HuH-7 (cell line): ENCODE measurements around the gene BCL6B.

ENCODE experiments used
- DNase-seq: peaks from one replicate; pipeline ENCODE4 v3.0.0; 2011; ENCODE audit warnings: low spot score

BCL6B gene

DNA sequence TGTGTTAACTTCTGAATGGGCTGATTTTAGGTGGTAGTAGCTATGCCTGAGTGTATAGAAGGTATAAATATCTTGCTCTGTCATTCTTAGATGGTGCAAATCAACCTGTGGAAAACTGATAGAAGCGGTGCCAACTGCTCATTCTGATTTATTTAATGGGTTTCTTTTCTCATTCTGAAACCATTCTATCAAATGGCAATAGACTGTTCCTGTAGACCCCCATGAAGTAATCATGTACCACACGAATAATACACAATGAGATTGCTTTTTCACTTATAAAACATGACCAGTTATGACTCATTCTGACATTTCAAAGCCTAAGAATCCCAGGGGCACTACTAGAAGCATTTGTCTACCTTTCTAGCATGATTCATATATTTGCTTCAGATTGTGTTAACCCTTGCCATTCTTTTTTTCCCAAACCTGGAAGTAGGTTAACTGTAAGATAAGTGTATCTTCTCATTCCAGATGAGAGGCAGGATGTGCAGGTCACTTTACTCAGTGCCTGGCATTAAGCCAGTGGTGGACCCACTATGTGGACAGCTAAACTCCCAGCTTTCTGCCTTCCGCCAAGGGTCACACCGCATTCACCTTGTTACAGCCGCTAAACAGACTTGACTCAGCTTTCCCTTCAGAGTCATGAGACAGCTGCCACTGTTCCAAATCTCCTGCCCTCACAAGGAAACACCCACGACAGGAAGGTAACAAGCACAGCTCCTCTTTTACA lies 37.5 kb downstream of the BCL6B start:
- no peak for DNase-seq

DNA sequence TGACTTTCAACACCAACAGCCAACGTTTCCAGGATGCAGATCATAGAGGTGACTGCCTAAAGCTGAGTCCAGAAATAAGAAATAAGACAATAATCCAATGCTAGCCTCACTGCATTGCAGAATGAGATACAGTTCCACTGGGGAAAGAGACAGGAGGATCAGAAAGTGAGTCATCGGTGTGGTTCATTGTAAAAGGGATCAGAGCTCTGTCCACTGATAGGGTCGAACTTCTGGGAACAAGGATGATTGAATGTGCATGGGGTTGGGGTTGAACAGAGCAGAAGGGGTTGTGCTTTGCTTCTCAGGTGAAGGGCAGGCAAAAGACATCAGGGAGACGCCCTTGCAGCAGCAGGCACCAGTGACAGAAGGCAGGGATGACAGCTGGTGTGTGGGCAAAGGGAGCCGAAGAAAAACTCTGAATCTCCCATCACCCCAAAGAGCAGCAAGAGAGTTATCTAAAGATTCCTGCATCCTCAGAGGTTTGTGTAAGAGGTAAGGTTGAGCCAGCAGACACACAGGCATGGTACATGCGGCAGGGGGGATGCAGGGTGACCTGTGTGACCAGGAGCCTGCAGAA lies 40.8 kb downstream of the BCL6B start:
- no peak for DNase-seq

DNA sequence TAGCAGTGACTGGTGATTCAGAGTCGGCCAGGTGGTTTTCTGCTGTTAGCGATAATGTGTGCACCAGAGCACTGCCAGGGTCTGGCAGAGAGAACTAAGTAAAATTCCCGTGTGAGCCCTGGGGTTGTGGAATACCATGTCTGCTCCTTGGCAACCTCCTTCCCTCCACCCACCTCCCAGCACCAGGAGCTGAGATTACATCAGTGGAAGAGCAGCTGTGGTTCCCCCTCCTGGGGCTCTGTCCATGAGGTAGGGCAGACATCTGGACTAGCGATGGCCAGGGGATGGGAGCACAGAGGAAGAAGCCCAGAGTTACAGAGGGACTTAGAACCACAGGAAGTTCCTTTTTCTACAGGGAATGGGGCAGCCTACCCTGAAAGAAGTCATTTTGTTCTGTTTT lies 41.4 kb downstream of the BCL6B start:
- DNase-seq, result no peak

DNA sequence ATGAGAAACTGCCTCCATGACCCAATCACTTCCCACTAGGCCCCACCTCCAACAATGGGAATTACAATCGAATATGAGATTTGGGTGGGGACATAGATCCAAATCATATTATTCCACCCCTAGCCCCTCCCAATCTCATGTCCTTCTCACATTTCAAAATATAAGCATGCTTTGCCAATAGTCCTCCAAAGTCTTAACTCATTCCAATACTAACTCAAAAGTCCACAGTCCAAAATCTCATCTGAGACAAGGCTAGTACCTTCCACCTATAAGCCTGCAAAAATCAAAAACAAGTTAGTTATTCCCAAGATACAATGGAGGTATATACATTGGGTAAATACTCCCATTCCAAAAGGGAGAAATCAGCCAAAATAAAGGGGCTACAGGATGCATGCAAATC lies 44.3 kb downstream of the BCL6B start:
- DNase-seq, result no peak

DNA sequence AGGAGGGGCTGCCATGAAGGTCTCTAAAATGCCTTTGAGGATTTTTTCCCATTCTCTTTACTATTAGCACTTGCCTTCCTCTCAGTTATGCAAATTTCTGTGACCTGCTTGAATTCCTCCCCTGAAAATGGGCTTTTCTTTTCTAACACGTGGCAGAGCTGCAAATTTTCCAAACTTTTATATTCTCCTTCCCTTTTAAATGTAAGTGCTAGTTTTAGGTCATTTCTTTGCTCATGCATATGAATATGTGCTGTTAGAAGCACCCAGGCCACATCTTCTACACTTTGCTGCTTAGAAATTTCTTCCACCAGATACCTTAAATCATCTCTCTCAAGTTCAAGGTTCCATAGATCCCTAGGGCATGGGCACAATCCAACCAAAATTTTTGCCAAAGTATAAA lies 45.4 kb downstream of the BCL6B start:
- no peak for DNase-seq

DNA sequence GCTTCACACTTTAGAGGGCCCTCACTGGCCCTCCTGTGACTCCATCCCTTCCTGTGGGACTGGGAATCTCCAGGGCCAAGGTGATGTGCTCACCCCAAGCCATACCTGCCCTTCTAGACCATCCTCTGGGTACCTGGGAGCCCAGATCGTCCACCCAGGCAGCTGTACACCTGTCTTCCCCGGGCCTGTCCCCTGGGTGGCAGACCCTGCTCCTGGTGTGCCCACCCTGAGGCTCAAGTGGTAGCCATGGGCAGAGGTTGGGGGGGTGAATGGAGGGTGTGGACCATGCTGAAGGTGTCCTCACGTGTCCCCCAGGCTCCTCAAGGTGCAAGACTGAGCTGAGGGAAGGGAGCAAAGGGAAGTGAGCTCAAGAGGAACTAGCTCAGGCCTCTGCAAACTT lies 47.9 kb downstream of the BCL6B start:
- DNase-seq, result no peak

DNA sequence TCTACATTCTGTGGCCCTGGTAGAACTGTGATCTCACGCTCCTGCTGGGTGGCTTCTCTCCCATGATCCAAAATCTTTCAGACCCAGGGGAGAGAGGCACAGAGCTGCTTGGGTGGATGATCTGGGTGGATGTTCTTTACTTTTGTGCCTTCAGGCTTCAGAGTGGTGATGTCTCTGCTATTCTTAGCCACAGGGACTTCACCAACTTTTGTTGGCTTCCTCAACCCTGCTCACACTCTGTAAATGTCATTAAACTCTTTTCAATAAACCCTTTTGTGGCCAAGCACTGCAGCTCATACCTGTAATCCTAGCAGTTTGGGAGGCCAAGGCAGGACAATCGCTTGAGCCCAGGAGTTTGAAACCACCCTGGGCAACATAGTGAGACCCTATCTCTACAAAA lies 49.6 kb downstream of the BCL6B start:
- DNase-seq, result no peak

DNA sequence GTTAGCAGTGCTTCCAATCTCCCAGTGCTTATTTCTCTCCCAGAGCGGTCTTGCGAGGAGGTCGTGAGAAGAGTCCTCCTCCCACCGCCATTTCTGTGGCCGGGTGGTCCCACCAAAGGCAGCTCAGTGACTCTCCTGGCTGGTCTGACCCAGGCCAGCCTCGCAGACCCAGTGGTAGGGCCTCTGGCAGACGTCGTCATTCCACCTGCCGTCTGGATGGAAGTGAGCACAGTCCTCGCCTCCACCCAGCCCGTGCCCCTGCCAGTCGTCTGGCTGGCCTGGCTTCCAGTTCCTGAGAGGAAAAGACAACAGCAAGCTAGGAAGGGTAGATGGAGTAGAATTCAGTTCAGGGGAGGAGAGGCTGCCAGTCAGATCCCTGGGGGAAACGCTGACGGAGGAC lies 52.1 kb downstream of the BCL6B start:
- no peak for DNase-seq

DNA sequence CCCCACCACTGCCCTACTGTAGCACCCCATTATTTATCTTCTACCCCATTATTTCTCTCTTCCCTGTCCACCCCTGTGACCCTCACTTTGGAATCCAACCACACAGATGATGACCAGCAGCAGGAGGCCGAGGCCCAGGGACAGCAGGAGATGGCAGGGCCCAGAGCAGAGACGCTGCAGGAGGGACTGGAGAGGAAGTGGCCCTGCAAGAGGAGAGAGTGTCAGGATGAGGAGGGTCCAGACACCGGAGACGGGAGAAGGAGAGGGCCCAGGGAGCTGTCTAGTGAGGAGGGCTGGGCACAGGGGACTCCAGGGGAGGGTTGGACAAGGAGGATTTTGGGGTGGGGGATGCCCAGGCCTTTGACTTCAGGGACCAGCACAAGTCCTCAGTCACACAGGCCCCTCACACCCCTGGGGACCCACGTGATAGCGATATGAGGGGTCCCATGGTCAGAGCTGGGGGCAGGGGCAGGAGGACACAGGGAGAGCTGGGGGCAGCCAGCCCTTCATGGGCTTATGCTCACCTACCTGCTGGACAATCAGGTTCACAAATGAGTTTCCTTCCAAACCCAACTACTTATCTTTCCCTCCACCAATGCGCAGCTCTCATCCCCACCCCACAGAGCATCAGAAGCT lies 55.2 kb downstream of the BCL6B start:
- no peak for DNase-seq

DNA sequence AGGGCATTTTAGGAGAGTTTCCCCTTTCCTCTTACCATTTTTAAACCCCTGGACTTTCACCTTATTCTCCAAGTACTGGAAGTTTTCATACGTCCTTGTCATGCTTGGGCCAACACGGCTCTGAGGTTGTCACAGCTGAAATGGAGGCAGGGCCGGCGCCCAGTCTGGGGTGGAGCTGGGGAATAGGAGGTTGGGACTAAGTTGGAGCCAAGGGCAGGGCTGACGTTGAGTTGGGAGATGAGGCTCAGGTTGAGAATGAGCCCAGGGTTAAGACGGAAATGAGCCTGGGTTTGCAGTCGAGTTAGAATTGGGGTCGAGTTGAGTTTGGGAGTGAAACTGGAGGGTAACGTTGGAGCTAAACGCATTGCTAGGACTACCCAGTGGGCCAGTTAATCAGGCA lies 55.9 kb downstream of the BCL6B start:
- no peak for DNase-seq
